Nephron progenitor cell (in vitro differentiated cells): ENCODE measurements around the gene ALDH1L1.

Source experiments
- DNase-seq: peaks from one replicate; pipeline ENCODE4 v3.0.0; 2021
- H3K27ac Mint-ChIP-seq: 2 replicates; pipeline ENCODE4 v1.8.0; 2021; ENCODE audit warnings: mild to moderate bottlenecking, moderate library complexity, mixed read lengths
- H3K27me3 Mint-ChIP-seq: 2 replicates; pipeline ENCODE4 v1.8.0; 2021; ENCODE audit warnings: mild to moderate bottlenecking, low read depth, mixed read lengths; ENCODE audit not compliant: poor library complexity
- H3K36me3 Mint-ChIP-seq: 2 replicates; pipeline ENCODE4 v1.8.0; 2021; ENCODE audit warnings: low read depth, mixed read lengths
- H3K4me1 Mint-ChIP-seq: 2 replicates; pipeline ENCODE4 v1.8.0; 2021; ENCODE audit warnings: mixed read lengths
- H3K4me3 Mint-ChIP-seq: 2 replicates; pipeline ENCODE4 v1.8.0; 2021; ENCODE audit warnings: mild to moderate bottlenecking, moderate library complexity, mixed read lengths
- H3K9me3 Mint-ChIP-seq: 2 replicates; pipeline ENCODE4 v1.8.0; 2021; ENCODE audit warnings: mild to moderate bottlenecking, moderate library complexity, mixed read lengths
- TF ChIP-seq, protein P1 (sequence below): fragments of 200-600 bp; sonication (generic); IDR thresholded peaks from 2 replicates; pipeline ENCODE4 v1.5.0; 2021; ENCODE audit warnings: antibody characterized with exemption

Gene ALDH1L1

DNA sequence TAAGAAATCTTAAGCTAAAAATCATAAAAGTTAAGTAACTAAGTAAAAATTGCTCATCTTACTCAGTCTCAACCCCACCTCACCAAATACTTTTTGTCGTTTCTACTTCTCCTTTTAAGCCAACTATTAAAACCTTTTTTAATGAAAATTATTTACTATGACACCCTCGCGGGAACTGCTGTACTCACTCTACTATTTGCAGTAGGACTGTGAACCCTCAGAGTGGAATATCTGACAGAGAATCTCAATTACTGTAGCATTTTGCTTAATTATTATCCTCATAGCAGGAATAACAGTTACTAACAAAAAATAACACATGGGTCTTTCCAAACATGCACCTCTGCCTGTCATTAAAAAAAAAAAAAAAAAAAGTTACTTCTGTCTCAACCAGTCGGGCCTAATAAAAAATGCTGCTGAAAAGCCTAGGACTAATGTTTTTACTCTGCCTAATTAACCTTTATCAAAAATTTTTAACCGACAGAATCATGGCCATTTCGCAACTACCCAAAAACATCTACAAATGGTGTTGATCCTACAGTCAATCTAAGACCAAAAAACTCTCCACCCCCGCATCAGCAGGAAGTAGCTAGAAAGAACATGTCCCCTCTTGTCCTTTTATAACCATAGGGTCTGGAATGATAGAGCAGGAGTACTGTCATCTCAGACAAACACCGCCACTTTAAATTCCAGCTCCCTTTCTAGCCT is 10.2 kb downstream of the ALDH1L1 start:
- H3K9me3 Mint-ChIP-seq = peaks cover 11% of the 10 kb centered on the region
- TF ChIP-seq, protein P1, sequence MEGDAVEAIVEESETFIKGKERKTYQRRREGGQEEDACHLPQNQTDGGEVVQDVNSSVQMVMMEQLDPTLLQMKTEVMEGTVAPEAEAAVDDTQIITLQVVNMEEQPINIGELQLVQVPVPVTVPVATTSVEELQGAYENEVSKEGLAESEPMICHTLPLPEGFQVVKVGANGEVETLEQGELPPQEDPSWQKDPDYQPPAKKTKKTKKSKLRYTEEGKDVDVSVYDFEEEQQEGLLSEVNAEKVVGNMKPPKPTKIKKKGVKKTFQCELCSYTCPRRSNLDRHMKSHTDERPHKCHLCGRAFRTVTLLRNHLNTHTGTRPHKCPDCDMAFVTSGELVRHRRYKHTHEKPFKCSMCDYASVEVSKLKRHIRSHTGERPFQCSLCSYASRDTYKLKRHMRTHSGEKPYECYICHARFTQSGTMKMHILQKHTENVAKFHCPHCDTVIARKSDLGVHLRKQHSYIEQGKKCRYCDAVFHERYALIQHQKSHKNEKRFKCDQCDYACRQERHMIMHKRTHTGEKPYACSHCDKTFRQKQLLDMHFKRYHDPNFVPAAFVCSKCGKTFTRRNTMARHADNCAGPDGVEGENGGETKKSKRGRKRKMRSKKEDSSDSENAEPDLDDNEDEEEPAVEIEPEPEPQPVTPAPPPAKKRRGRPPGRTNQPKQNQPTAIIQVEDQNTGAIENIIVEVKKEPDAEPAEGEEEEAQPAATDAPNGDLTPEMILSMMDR = no peak
- peaks cover 14% of the 10 kb centered on the region for H3K27me3 Mint-ChIP-seq
- H3K27ac Mint-ChIP-seq = no peak overlapping the region
- peaks cover 10% of the 10 kb centered on the region for H3K4me1 Mint-ChIP-seq
- no peak for DNase-seq
- no peak overlapping the region for H3K4me3 Mint-ChIP-seq
- no peaks in the 10 kb centered on the region for H3K36me3 Mint-ChIP-seq

DNA sequence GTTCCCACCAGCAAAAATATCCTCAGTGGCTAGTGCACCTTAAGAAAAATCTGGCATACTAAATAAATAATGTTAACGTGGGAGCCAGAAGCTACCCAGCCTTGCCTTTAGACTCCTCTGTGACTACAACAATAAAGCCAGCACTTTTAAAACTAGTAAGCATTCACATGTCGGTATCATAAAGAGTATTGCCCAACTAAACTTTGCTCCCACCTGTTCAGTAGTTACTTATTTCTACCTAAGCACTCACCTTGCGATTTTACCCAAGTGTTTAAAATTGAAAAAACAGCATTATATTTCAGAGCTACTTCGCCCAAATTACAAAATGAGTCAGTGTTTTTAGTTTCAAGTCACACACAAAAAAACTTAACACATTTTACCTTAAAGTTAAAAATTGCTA is 12.8 kb downstream of the ALDH1L1 start:
- Mint-ChIP-seq H3K9me3 (peaks cover 24% of the 10 kb centered on the region), H3K4me3 (no peak overlapping the region)

DNA sequence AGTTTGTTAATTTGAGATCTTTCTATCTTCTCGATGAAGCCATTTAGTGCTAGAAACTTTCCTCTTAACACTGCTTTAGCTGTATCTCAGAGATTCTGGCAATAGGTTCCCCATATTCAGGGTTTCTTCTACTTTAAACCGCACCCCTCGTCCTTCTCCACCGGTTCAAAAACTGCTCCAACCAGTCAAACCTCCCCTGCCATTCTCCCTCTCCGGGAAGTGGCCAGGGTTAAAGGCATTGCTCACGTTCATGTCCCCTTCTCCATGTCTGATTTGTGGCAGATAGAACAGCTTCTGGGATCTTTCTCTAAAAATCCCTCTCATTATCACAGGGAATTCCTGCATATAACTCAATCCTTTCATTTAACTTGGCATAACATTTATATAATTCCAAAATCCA is 14.4 kb downstream of the ALDH1L1 start:
- Mint-ChIP-seq H3K4me1 (peaks cover 10% of the 10 kb centered on the region), H3K27me3 (peaks cover 26% of the 10 kb centered on the region), H3K4me3 (no peak overlapping the region), H3K36me3 (no peaks in the 10 kb centered on the region), H3K9me3 (peaks cover 24% of the 10 kb centered on the region), H3K27ac (no peak overlapping the region)
- DNase-seq = no peak
- TF ChIP-seq, protein P1 = no peak

More for the DNA sequence above, 12.8 kb downstream of the ALDH1L1 start:
- TF ChIP-seq, protein P1 = no peak
- H3K4me1 Mint-ChIP-seq = peaks cover 10% of the 10 kb centered on the region
- H3K27me3 Mint-ChIP-seq = peaks cover 21% of the 10 kb centered on the region
- no peak overlapping the region for H3K27ac Mint-ChIP-seq
- no peak for DNase-seq
- no peaks in the 10 kb centered on the region for H3K36me3 Mint-ChIP-seq

DNA sequence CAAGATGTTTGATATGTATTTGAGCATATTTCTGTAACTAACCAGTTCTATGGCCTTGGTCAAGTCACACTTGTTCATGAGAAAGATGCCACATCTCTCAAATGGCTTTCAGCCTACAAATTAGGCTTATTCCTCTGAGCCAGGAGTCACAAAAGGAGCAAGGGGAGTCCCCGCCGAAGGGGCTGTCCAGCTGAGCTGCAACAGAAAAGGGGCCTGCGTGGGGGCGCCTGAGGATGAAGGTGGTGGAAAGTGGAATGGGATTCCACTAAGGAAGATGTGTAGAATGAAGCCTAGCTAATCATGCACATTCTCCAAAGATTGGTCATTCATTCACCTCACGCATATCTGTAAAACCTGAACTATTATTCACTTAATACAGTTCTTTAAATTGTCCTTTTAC is 19.1 kb downstream of the ALDH1L1 start:
- DNase-seq = no peak
- no peak overlapping the region for H3K27ac Mint-ChIP-seq
- peaks cover 24% of the 10 kb centered on the region for H3K4me1 Mint-ChIP-seq
- TF ChIP-seq, protein P1 = no peak
- H3K27me3 Mint-ChIP-seq = peaks cover 27% of the 10 kb centered on the region
- H3K9me3 Mint-ChIP-seq = peaks cover 24% of the 10 kb centered on the region
- no peak overlapping the region for H3K4me3 Mint-ChIP-seq
- no peaks in the 10 kb centered on the region for H3K36me3 Mint-ChIP-seq

DNA sequence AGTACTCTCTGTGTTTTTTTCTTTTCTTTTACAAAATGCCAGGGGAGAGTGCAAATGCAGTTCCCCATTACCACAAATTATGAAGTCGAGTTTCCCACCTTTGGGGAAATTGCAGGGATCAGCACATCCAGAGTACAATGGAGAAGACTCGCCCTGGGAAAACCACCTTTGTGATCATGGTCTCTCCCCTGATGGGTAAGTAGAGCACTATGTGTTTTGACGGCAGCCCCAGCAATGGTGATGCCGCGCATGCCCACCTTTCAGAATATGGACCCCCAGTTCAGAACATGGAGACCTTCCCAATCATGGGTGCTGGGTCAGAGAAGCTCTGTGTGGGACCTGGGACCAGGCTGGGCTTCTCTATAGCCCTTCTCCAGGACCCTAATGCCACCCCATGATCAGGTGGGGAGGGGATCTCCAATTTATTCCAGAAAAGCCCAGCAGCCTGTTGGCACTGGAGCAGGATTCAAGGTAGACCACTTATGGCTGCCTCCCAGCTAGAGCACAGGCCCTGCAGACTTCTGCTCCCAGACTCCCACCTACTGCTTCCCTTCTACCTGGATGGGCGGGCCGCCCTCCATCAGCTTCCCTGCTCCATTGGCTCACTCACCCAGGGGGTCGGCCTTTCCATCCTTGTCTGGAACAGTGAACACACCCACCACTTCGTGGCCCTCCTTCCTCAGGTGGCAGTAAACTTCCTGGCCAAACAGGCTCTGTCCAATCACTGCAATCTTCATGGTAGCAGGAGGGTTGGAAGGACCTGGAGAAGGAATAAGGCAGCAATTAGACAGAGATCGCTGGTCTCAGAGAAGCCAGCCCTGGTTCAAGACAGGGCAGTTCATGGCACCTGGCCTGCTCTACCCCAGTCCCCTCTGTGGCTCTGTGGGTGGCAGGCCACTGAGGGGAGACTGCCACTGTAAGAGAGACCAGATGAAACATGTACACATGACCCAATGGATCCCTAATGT is 19.9 kb downstream of the ALDH1L1 start:
- H3K9me3 Mint-ChIP-seq = peaks cover 16% of the 10 kb centered on the region
- peaks cover 24% of the 10 kb centered on the region for H3K4me1 Mint-ChIP-seq
- H3K4me3 Mint-ChIP-seq = no peak overlapping the region
- no peak overlapping the region for H3K27ac Mint-ChIP-seq
- DNase-seq = no peak
- TF ChIP-seq, protein P1 = no peak
- H3K27me3 Mint-ChIP-seq = peaks cover 27% of the 10 kb centered on the region
- no peaks in the 10 kb centered on the region for H3K36me3 Mint-ChIP-seq
